HG03521 (cell line): ENCODE measurements around the gene GNAT2.

Experiments used
- ATAC-seq: cut with Tn5 transposase; IDR thresholded peaks from one replicate; pipeline ENCODE4 v1.9.1; 2021; ENCODE audit warnings: mild to moderate bottlenecking, moderate library complexity; ENCODE audit not compliant: unreplicated experiment

Gene GNAT2

GRCh38 chr1:109613361-109614147 is 5.9 kb downstream of the GNAT2 start:
- no peak for ATAC-seq

DNA sequence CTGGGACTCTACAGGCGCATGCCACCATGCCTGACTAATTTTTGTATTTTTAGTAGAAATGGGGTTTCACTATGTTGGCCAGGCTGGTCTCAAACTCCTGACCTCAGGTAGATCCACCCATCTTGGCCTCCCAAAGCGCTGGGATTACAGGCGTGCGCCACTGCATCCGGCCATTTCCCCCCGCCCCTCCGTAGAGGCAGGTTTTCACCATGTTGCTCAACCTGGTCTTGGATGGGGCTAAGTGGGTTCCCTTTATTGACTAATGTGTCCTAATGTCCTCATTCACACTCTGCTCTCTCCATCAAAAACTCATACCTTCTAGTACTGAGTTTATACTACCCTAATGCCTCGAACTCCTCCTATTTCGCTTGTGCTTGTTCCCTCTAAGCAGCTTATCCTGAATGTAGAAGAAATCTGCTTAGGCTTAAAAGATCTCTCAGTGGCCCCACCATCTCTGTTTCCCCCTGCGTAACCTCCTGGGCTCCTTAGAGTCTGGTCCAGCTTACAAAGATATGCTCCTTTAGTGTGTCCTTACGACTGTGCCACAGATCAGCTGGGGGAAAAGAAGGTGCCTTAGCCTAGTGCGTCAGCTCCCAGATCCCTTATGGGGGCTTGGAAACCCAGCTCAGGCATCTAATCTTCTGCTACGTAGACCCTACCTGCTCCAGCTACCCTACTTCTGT is 8.0 kb downstream of the GNAT2 start:
- ATAC-seq = no peak

DNA sequence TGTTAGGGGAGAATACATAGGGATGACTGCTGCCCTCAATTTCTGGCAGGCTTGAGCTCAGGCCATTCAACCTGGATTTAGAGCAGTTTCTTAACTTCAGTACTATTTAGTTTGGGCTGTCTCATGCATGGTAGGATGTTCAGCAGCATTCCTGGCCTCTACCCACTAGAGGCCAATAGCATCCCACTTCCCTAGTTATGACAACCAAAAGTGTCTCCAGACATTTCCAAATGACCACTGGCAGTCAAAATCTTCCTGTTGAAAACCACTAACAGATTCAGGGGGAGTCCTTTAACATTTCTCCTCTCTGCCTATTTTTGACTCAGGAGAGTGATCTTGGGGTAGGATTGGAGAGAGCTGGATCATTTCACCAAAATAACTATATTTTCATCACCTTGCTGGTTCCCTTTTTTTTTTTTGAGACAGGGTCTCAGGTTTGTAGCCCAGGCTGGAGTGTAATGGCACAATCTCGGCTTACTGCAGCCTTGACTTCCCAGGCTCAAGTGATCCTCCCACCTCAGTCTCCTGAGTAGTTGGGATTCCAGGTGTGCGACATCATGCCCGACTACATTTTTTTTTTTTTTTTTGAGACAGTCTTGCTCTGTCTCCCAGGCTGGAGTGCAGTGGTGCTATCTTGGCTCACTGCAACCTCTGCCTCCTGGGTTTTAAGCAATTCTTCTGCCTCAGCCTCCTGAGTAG is 8.7 kb downstream of the GNAT2 start:
- no peak for ATAC-seq

GRCh38 chr1:109609881-109610280 is 9.5 kb downstream of the GNAT2 start:
- ATAC-seq = no peak

DNA sequence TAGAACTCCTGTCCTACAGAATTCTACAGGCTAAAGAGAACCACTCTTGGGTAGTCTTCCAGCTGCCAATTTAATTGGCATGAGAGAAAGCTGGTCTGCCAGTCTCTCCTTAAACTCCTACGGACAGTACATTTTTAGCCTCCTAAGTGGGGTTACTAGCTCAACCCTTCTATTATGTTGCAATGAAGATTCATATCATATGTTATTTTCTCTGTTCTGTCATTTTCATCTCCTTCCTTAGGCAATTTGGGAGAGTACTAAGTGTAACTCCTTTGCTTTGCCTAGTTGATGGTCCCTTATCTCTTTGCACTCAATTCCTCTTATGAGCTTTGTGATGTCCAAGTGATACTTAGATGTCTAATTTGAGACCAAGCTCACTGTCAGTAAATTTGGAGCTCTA is 14.0 kb downstream of the GNAT2 start:
- no peak for ATAC-seq

GRCh38 chr1:109603229-109603628 is 16.2 kb downstream of the GNAT2 start:
- ATAC-seq = no peak

GRCh38 chr1:109598655-109599054 is 20.8 kb downstream of the GNAT2 start:
- no peak for ATAC-seq

DNA sequence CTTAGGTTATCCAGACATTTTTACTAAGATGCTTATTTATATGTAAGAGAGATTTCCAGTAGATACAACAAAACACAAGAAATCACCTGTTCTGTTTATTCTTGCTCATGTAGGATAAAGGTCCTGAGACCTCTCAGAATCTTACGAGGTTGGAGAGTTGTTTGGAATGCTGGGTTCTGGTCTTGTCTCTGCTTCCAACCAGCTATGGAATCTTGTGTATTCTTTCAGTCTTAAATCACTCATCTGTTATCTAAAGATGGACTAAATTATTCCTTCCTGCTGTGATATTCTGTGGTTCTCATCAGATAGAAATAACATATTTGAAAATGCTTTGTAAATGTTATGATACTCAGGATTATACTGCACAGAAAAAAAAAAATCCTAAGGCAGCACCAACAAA is 21.3 kb downstream of the GNAT2 start:
- no peak for ATAC-seq

GRCh38 chr1:109595531-109595930 is 23.9 kb downstream of the GNAT2 start:
- ATAC-seq = no peak

GRCh38 chr1:109592916-109593315 is 26.5 kb downstream of the GNAT2 start:
- ATAC-seq = no peak

DNA sequence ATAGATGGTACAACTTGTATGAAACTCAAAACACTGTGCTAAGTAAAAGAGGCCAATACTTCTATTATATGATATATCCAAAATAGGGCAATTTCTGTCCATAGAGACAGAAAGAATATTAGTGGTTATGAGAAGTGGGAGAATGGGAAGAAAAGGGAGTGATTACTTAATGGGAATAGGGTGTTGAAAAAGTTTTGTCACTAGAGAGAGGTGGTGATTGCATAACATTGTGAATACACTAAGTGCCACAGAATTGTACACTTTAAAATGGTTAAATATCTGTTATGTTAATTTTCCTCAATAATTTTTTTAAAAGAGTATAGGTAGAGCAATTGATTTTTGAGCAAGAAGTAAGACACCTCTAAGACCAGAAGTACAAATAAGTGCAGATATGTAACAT is 29.7 kb downstream of the GNAT2 start:
- ATAC-seq = no peak

- no peak for ATAC-seq
Measured at GRCh38 chr1:109589177-109589576, 30.2 kb downstream of the GNAT2 start.

GRCh38 chr1:109586055-109586454 is 33.4 kb downstream of the GNAT2 start:
- no peak for ATAC-seq

GRCh38 chr1:109584766-109585165 is 34.6 kb downstream of the GNAT2 start:
- no peak for ATAC-seq

GRCh38 chr1:109582021-109582420 is 37.4 kb downstream of the GNAT2 start:
- ATAC-seq = no peak

GRCh38 chr1:109579491-109579890 is 39.9 kb downstream of the GNAT2 start:
- no peak for ATAC-seq

GRCh38 chr1:109578947-109579443 is 40.4 kb downstream of the GNAT2 start:
- ATAC-seq = no peak

DNA sequence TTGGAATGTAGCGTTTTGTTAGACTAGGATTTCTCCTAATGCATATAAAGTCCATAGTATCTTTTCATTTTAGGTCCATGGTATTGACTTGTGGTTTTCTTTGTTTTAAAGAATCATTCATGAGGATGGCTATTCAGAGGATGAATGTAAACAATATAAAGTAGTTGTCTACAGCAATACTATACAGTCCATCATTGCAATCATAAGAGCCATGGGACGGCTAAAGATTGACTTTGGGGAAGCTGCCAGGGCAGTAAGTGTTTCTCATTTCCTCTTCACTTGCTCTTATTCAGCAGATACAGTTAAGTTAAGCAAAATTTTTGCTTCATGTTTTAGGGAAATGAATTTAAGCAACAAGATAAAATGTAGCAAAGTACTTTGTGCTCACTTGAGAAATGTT is 45.6 kb downstream of the GNAT2 start:
- ATAC-seq = no peak

DNA sequence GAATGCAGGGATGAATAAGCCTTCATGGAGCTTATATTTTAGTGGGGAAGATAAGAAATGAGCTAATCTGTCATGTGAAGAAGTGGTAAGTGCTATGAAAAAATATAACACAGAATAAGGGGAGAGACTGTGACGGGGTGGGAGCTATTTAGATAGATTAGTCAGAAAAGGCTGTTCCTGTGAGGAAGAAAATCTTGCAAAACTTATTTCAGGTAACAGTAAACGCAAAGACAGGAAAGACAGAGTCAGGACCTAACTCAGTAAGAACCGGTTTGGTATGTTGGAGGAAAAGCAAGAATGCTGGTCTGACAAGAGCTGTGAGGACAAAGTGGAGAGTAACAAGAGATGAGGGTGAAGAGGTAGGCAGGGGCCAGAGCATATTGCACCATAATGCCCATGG is 49.0 kb downstream of the GNAT2 start:
- no peak for ATAC-seq

DNA sequence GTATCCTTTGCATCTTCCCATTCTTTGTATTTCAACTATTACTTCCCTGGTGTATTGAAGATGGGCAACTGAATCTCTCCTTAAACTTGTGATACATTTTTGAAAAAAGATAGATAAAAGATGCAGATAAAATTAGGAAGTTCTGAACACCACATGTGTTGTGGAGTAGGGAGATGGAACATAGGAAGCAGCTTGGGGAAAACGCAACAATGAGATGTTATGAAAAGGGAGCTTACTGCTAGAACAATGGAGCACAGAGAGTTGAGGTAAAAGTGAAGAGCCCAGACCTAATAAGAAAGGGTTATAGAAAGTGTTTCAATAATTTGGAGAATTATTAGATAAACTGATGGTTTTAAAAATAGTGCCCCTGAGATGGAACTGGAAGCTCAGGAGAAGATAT is 50.1 kb downstream of the GNAT2 start:
- no peak for ATAC-seq

DNA sequence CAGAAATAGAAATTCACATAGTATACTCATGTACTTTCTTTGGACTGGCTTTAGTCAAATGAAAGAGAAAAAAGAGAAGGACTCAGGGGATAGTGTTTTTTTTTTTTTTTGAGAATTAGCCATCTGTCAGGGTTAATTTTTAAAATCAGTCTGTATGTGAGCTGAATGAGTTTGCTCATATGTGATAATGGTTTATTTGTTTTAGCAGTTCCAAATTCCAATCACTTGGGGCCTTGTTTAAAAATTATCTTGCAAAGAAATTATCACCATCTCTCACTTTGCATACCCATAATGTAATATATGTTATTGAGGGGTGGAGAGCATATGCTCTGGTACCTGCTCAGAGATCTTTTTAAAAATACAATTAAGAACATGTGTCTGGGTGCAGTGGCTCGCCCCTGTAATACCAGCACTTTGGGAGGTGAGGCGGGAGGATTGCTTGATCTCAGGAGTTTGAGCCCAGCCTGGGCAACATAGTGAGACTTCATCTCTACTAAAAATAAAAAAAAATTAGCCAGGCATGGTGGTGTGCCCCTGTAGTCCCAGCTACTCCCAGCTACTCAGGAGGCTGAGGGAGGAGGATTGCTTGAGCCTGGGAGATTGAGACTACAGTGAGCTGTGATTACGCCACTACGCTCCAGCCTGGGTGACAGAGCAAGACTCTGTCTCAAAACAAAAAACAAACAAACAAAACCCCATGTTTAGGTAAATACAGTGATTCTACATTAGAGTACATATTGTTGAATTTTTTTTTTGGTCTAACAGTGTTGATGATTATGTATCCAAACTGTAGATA is 51.3 kb downstream of the GNAT2 start:
- no peak for ATAC-seq
